PC-9 (cell line): Measurements from ENCODE around the gene TP53AIP1. TPM values are rescaled to one million over a fixed set of nuclear protein-coding genes. Genes with fewer than 3 reads are reported as not detected.

Experiments
- Bru-seq: library from RNA; stranded (reverse); fragments of 400-500 nt; gene quantifications from one replicate; lab custom pipeline; 2021; lab: Mats Ljungman, UMichigan
- BruChase-seq, 2 experiments: library from RNA; stranded (reverse); fragments of 400-500 nt; gene quantifications; one replicate each; lab custom pipeline; 2021; lab: Mats Ljungman, UMichigan
- BruUV-seq: library from RNA; stranded (reverse); fragments of 400-500 nt; replicated peaks from 2 replicates; lab custom pipeline; 2021; lab: Mats Ljungman, UMichigan
- CTCF ChIA-PET: fragments of 300-600 bp; sonication (Branson Sonifier 250); formaldehyde crosslinking; loops from one replicate; lab custom pipeline; 2022; ENCODE audit warnings: antibody characterized with exemption; lab: Charles Lee
- POLR2A ChIA-PET: fragments of 300-600 bp; sonication (Branson Sonifier 250); formaldehyde crosslinking; loops from one replicate; lab custom pipeline; 2022; ENCODE audit warnings: antibody characterized with exemption; ENCODE audit not compliant: unreplicated experiment; lab: Charles Lee
- DNase-seq, 2 experiments: peaks; one replicate each; pipeline versions ENCODE4 v3.0.0 to v3.0.0-alpha.2; 2015 to 2022; ENCODE audit warnings: mixed read lengths in 1 of 2
- H2AFZ ChIP-seq: fragments of 200-600 bp; sonication (generic); 2 replicates; pipeline ENCODE4 v1.8.1; 2017; ENCODE audit warnings: antibody characterized with exemption
- H3F3A ChIP-seq: fragments of 200-600 bp; sonication (generic); 2 replicates; pipeline ENCODE4 v1.8.1; 2017; ENCODE audit warnings: antibody characterized with exemption, mild to moderate bottlenecking, low read depth; ENCODE audit not compliant: insufficient read depth
- H3K27ac ChIP-seq: fragments of 200-600 bp; sonication (generic); 2 replicates; pipeline ENCODE4 v1.6.1; 2016; ENCODE audit warnings: mixed run types
- H3K27me3 ChIP-seq: fragments of 200-600 bp; sonication (generic); 2 replicates; pipeline ENCODE4 v1.6.1; 2016; ENCODE audit warnings: low read depth, mixed run types; ENCODE audit not compliant: insufficient read depth
- H3K36me3 ChIP-seq: fragments of 200-600 bp; sonication (generic); 2 replicates; pipeline ENCODE4 v1.6.1; 2016; ENCODE audit warnings: low read depth, mixed run types
- H3K4me1 ChIP-seq: fragments of 200-600 bp; sonication (generic); replicated peaks from 2 replicates; pipeline ENCODE4 v1.6.1; 2016; ENCODE audit warnings: mixed run types; ENCODE audit not compliant: insufficient read depth
- H3K4me2 ChIP-seq: fragments of 200-600 bp; sonication (generic); 2 replicates; pipeline ENCODE4 v1.6.1; 2017; ENCODE audit warnings: mixed run types
- H3K4me3 ChIP-seq: fragments of 200-600 bp; sonication (generic); 2 replicates; pipeline ENCODE4 v1.6.1; 2016; ENCODE audit warnings: mixed run types
- H3K79me2 ChIP-seq: fragments of 200-600 bp; sonication (generic); 2 replicates; pipeline ENCODE4 v1.6.1; 2017; ENCODE audit warnings: low read depth, mixed run types
- H3K9me2 ChIP-seq: fragments of 200-600 bp; sonication (generic); 2 replicates; pipeline ENCODE4 v1.8.1; 2017; ENCODE audit warnings: mild to moderate bottlenecking; ENCODE audit not compliant: insufficient read depth
- H3K9me3 ChIP-seq: fragments of 200-600 bp; sonication (generic); 2 replicates; pipeline ENCODE4 v1.8.1; 2016; ENCODE audit warnings: low read depth; ENCODE audit not compliant: insufficient read depth
- H4K20me1 ChIP-seq: fragments of 200-600 bp; sonication (generic); 2 replicates; pipeline ENCODE4 v1.8.1; 2017; ENCODE audit not compliant: insufficient read depth
- EZH2 ChIP-seq: fragments of 200-600 bp; sonication (generic); IDR thresholded peaks from 2 replicates; pipeline ENCODE4 v1.8.0; 2017; ENCODE audit warnings: antibody characterized with exemption, low read depth
- intact Hi-C: fragments of 100-400 bp; cut with micrococcal nuclease; formaldehyde crosslinking; loops from one replicate; pipeline ENCODE4 v1.10.0; 2022; ENCODE audit not compliant: unreplicated experiment
- long read RNA-seq: library from polyadenylated mRNA; stranded (forward); transcript quantifications from one replicate; pipeline ENCODE4 v2.0.0, GENCODE V29; 2022
- total RNA-seq: library from RNA; stranded (reverse); gene quantifications from 2 replicates; pipeline ENCODE4 v1.2.3, GENCODE V29; 2021
- TF ChIP-seq, protein P1 (sequence below): fragments of 200-600 bp; sonication (generic); conservative IDR thresholded peaks from 2 replicates; pipeline ENCODE4 v1.6.1; 2017; ENCODE audit warnings: mixed run types, antibody characterized with exemption, mild to moderate bottlenecking, moderate library complexity

The TP53AIP1 gene, protein sequence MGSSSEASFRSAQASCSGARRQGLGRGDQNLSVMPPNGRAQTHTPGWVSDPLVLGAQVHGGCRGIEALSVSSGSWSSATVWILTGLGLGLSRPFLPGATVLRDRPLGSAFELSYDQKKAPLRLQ
- total RNA-seq (not detected in 2 replicates), Bru-seq, nascent RNA (percentile 16 among the genes with signal in this experiment), BruChase-seq, experiment 1, labeled RNA remaining after a 2-hour chase (percentile 31 among the genes with signal in this experiment), BruChase-seq, experiment 2, labeled RNA remaining after a 6-hour chase (percentile 39 among the genes with signal in this experiment)
- long read RNA-seq = 0 reads

DNA sequence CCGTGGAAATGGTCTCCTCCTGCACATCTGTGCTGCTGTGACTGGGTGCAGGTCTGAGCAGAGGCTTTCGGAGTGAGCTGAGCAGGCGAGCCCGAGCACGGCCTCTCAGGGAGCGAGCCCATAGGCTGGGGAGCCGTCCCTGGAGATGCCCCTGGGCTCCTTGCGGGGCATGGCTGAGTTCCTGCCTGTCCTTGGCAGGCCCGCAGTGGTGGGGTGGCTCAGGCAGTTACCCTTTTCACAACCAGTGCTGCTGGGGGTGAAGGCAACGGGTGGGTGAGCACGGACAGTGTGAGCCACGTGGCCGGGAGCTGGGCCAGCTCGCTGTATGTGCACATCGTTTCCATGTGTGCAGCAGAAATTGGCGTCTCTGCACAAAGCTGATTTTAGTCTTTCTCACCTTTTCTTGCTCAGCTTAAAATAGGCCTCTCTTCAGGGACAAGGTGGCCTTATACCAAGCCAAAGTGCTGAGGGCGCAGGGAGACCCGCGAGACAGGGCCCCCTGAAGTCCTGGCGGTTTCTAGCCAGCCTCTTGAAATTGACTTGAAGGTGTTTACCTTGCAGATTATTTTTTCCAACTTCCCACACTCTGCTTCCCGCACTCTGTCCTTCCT is at the start of gene TP53AIP1:
Gene TP53AIP1 (minus strand): TSS at position 55 of the 611 bp plus-strand sequence. CDS start 5,053 bp downstream, outside the sequence.
- no peak within 1 kb of the TSS for H3K27ac ChIP-seq
- no peak for DNase-seq
- no peaks in the 10 kb centered on the region for H3K9me2 ChIP-seq
- peaks cover 34% of the 10 kb centered on the region for H3K27me3 ChIP-seq
- no peaks in the 10 kb centered on the region for H3K79me2 ChIP-seq
- H3K4me1 ChIP-seq = no peaks in the 10 kb centered on the region
- no TSS peak for BruUV-seq
- H3K4me3 ChIP-seq = no peak within 1 kb of the TSS
- H2AFZ ChIP-seq = no peak within 1 kb of the TSS
- ChIA-PET POLR2A (no interaction called here), CTCF (no interaction called here)
- no peak within 1 kb of the TSS for H3K4me2 ChIP-seq
- H4K20me1 ChIP-seq = no peaks in the 10 kb centered on the region
- TF ChIP-seq, protein P1, sequence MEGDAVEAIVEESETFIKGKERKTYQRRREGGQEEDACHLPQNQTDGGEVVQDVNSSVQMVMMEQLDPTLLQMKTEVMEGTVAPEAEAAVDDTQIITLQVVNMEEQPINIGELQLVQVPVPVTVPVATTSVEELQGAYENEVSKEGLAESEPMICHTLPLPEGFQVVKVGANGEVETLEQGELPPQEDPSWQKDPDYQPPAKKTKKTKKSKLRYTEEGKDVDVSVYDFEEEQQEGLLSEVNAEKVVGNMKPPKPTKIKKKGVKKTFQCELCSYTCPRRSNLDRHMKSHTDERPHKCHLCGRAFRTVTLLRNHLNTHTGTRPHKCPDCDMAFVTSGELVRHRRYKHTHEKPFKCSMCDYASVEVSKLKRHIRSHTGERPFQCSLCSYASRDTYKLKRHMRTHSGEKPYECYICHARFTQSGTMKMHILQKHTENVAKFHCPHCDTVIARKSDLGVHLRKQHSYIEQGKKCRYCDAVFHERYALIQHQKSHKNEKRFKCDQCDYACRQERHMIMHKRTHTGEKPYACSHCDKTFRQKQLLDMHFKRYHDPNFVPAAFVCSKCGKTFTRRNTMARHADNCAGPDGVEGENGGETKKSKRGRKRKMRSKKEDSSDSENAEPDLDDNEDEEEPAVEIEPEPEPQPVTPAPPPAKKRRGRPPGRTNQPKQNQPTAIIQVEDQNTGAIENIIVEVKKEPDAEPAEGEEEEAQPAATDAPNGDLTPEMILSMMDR = no peak
- TF ChIP-seq EZH2 = no peak
- H3K36me3 ChIP-seq = no peaks in the 10 kb centered on the region
- H3K9me3 ChIP-seq = no peaks in the 10 kb centered on the region
- H3F3A ChIP-seq = no peaks in the 10 kb centered on the region
- intact Hi-C loops = no loop called here

DNA sequence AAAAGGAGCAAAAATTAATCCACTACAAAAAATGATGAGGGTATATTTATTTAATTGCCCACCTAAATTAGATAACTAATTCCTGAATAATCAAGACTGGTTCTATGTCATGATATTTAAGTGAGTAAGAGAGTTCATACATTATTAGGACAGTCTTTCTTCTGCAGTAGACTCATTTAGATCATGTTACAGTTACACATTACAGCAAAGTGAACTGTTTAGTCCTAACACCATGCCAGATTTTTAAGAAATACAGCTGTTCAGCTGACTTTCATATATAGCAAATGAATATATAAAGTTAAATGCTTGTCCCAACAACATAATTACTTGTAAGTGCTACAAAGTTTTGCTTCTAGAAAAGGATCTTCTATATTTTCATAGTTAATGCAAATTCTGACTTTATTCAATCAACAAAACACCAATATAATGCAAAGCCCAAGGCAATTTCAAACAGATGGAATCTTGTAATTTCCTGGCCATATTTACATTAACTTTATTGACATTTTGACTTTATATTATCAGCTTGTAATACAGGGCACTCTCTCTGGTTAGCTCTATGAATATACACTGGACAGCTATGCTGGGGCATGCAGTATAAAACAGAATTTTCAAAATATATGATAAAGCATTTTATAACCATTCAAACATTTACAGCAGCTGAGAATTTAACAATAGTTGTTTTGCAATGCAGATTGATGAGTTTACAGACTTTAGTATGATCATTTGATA is 45.7 kb upstream of the TP53AIP1 start:
- peaks cover 7% of the 10 kb centered on the region for H3F3A ChIP-seq
- no peak for DNase-seq
- BruUV-seq = no TSS peak
- no peak overlapping the region for H2AFZ ChIP-seq
- ChIA-PET POLR2A (no interaction called here), CTCF (no interaction called here)
- peaks cover 16% of the 10 kb centered on the region; the same call in 1 of the 2 replicates for H3K36me3 ChIP-seq
- no peaks in the 10 kb centered on the region for H3K4me1 ChIP-seq
- no peak overlapping the region for H3K4me2 ChIP-seq
- no peak overlapping the region for H3K4me3 ChIP-seq
- H3K9me3 ChIP-seq = no peaks in the 10 kb centered on the region
- no peaks in the 10 kb centered on the region for H3K9me2 ChIP-seq
- H3K27ac ChIP-seq = no peak overlapping the region
- intact Hi-C loops = loop anchor here (10.0 kb wide), 1 partner anchor 346 kb away; no protein-coding TSS in a partner anchor
- TF ChIP-seq EZH2 = no peak
- TF ChIP-seq, protein P1 = no peak
- no peaks in the 10 kb centered on the region for H3K27me3 ChIP-seq
- H3K79me2 ChIP-seq = no peaks in the 10 kb centered on the region
- H4K20me1 ChIP-seq = no peaks in the 10 kb centered on the region; the same call in 1 of the 2 replicates

DNA sequence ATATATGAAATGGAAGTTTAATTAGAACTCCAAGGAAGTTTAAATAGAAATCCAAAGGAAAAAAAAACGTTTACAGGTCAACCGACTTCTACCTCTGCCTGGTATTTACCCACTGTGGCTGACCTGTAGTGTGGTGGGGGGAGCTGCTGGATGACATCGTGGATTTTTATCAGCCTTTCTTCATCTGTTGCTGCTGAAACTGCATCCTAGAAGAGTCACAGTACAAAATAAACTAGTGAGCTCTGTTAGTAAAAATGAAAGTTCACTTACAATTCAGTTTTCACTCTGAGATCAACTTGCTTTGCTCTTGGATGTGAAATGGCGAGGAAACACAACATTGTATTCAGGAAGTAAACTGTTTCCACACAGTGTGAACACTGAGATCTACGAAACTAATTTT is 43.2 kb upstream of the TP53AIP1 start:
- no peaks in the 10 kb centered on the region; the same call in 1 of the 2 replicates for H4K20me1 ChIP-seq
- no peak for DNase-seq
- no peaks in the 10 kb centered on the region for H3K79me2 ChIP-seq
- H2AFZ ChIP-seq = no peak overlapping the region
- no peaks in the 10 kb centered on the region for H3K27me3 ChIP-seq
- ChIA-PET CTCF (no interaction called here), POLR2A (no interaction called here)
- no peak overlapping the region for H3K27ac ChIP-seq
- no peak overlapping the region for H3K4me2 ChIP-seq
- no peaks in the 10 kb centered on the region for H3K9me2 ChIP-seq
- H3K36me3 ChIP-seq = peaks cover 19% of the 10 kb centered on the region; the same call in 1 of the 2 replicates
- H3K9me3 ChIP-seq = no peaks in the 10 kb centered on the region
- H3F3A ChIP-seq = peaks cover 7% of the 10 kb centered on the region; the same call in 1 of the 2 replicates
- H3K4me1 ChIP-seq = no peaks in the 10 kb centered on the region
- no TSS peak for BruUV-seq
- no peak overlapping the region for H3K4me3 ChIP-seq
- TF ChIP-seq, protein P1 = no peak
- TF ChIP-seq EZH2 = no peak
- intact Hi-C loops = loop anchor here (10.0 kb wide), 1 partner anchor 349 kb away; no protein-coding TSS in a partner anchor
